Right cardiac atrium (tissue), 5 donors: ENCODE results near the gene FCN1. TPM values are rescaled to one million over a fixed set of nuclear protein-coding genes. Genes with fewer than 3 reads are reported as not detected.

Experiments
- ATAC-seq, 2 donors: fragments of 200-7000 bp; cut with Tn5 transposase; one replicate each; pipeline versions ENCODE4 v1.8.0 to v1.9.1; 2020; ENCODE audit warnings: moderate library complexity in 2 of 2, mild to moderate bottlenecking in 1 of 2
- DNase-seq, 3 donors: peaks; one replicate each; pipeline ENCODE4 v3.0.0-alpha.2; 2020
- H3K27ac ChIP-seq: one replicate; pipeline ENCODE4 v1.5.1; 2013; ENCODE audit warnings: mild to moderate bottlenecking, low read length, control low read depth, moderate library complexity
- H3K27me3 ChIP-seq: one replicate; pipeline ENCODE4 v1.6.1; 2013; ENCODE audit not compliant: control insufficient read depth, insufficient read depth
- H3K4me1 ChIP-seq: one replicate; pipeline ENCODE4 v1.6.1; 2013; ENCODE audit warnings: low read length; ENCODE audit not compliant: control insufficient read depth, insufficient read depth
- H3K4me3 ChIP-seq: one replicate; pipeline ENCODE4 v1.5.1; 2013; ENCODE audit warnings: low read length, control low read depth
- H3K9me3 ChIP-seq: one replicate; pipeline ENCODE4 v1.6.1; 2013; ENCODE audit warnings: low read length; ENCODE audit not compliant: control insufficient read depth
- WGBS: extraction: QIAGEN DNeasy Blood & Tissue Kit; methylation state at CpG from one replicate; pipeline ENCODE4 v1.1.7; 2013; 5-methylcytosine and 5-hydroxymethylcytosine counted together
- intact Hi-C, 4 donors: fragments of 100-400 bp; cut with DNase I; formaldehyde crosslinking; loops; one replicate each; pipeline versions ENCODE4 v1.11.0 to v1.14.0; 2022 to 2023
- polyA plus RNA-seq: library from polyadenylated mRNA; stranded (reverse); fragments of 200-250 nt; gene quantifications from one replicate; pipeline ENCODE4 v1.2.3, GENCODE V29; 2013
- total RNA-seq, 4 donors: library from RNA; stranded (reverse); fragmentation: NEBNext Ultra II Directional; extraction: Animal tissue kit (Norgen Biotek cat#: 25700); gene quantifications; one replicate each; pipeline ENCODE4 v1.2.1, GENCODE V29; 2021
- donor health status: healthy with polysubstance abuse.
- donor health status: DM: no; HTN: yes; CAD: no.
- donor health status: DM: no; HTN: no; CAD: no.
- donor health status: DM: no; HTN: yes; CAD: no; lungs with severe emphysema.
- donor health status: DM: yes; HTN: yes; CAD: no.

FCN1 gene
- total and polyA plus RNA-seq, 5 donors: 1.4 to 6.0 (median 2.5) TPM

- H3K27me3 ChIP-seq: no peaks in the 10 kb centered on the region
- DNase-seq (no peak), ATAC-seq (no peak)
- WGBS: 93% methylated on average over 10 of the region's 10 CpGs
- no peaks in the 10 kb centered on the region for H3K9me3 ChIP-seq
- no peak overlapping the region for H3K4me3 ChIP-seq
- H3K4me1 ChIP-seq: no peaks in the 10 kb centered on the region
- H3K27ac ChIP-seq: no peak overlapping the region
- intact Hi-C loops: no loop called here
Observed at GRCh38 chr9:134887219-134887618, 30.5 kb downstream of the FCN1 start.

GRCh38 chr9:134886413-134886913 lies 31.2 kb downstream of the FCN1 start:
- no peaks in the 10 kb centered on the region for H3K27me3 ChIP-seq
- no peak overlapping the region for H3K27ac ChIP-seq
- WGBS: 93% methylated on average over 11 of the region's 11 CpGs
- intact Hi-C loops: no loop called here
- no peak for ATAC-seq
- DNase-seq: no peak
- no peak overlapping the region for H3K4me3 ChIP-seq
- no peaks in the 10 kb centered on the region for H3K4me1 ChIP-seq
- no peaks in the 10 kb centered on the region for H3K9me3 ChIP-seq

GRCh38 chr9:134885679-134886412 lies 31.9 kb downstream of the FCN1 start:
- Histone ChIP-seq H3K27ac (no peak overlapping the region), H3K4me3 (no peak overlapping the region), H3K9me3 (no peaks in the 10 kb centered on the region), H3K27me3 (no peaks in the 10 kb centered on the region), H3K4me1 (no peaks in the 10 kb centered on the region)
- 93% methylated on average over 24 of the region's 24 CpGs for WGBS
- intact Hi-C loops: no loop called here
- DNase-seq: no peak
- ATAC-seq: no peak

GRCh38 chr9:134885001-134885678 lies 32.6 kb downstream of the FCN1 start:
- WGBS: 94% methylated on average over 22 of the region's 22 CpGs
- DNase-seq: no peak
- no peaks in the 10 kb centered on the region for H3K9me3 ChIP-seq
- no peak overlapping the region for H3K27ac ChIP-seq
- no peaks in the 10 kb centered on the region for H3K4me1 ChIP-seq
- no peak overlapping the region for H3K4me3 ChIP-seq
- H3K27me3 ChIP-seq: no peaks in the 10 kb centered on the region
- no peak for ATAC-seq
- intact Hi-C loops: no loop called here

- DNase-seq (no peak), ATAC-seq (no peak)
- Histone ChIP-seq H3K4me1 (no peaks in the 10 kb centered on the region), H3K9me3 (no peaks in the 10 kb centered on the region), H3K4me3 (no peak overlapping the region), H3K27ac (no peak overlapping the region), H3K27me3 (no peaks in the 10 kb centered on the region)
- WGBS: 93% methylated on average over 8 of the region's 8 CpGs
- intact Hi-C loops: no loop called here
Observed at GRCh38 chr9:134884492-134884891, 33.2 kb downstream of the FCN1 start.

- ATAC-seq (no peak), DNase-seq (no peak)
- Histone ChIP-seq H3K4me3 (no peak overlapping the region), H3K9me3 (no peaks in the 10 kb centered on the region), H3K4me1 (no peaks in the 10 kb centered on the region), H3K27ac (no peak overlapping the region), H3K27me3 (no peaks in the 10 kb centered on the region)
- WGBS: 94% methylated on average over 18 of the region's 18 CpGs
- intact Hi-C loops: no loop called here
Observed at GRCh38 chr9:134883040-134883782, 34.5 kb downstream of the FCN1 start.

GRCh38 chr9:134882204-134882785 lies 35.4 kb downstream of the FCN1 start:
- 95% methylated on average over 3 of the region's 3 CpGs for WGBS
- ATAC-seq (no peak), DNase-seq (no peak)
- Histone ChIP-seq H3K9me3 (no peaks in the 10 kb centered on the region), H3K4me3 (no peak overlapping the region), H3K27me3 (no peaks in the 10 kb centered on the region), H3K4me1 (no peaks in the 10 kb centered on the region), H3K27ac (no peak overlapping the region)
- intact Hi-C loops: no loop called here

GRCh38 chr9:134881313-134881670 lies 36.4 kb downstream of the FCN1 start:
- no peaks in the 10 kb centered on the region for H3K4me1 ChIP-seq
- no peaks in the 10 kb centered on the region for H3K27me3 ChIP-seq
- H3K4me3 ChIP-seq: no peak overlapping the region
- H3K9me3 ChIP-seq: no peaks in the 10 kb centered on the region
- intact Hi-C loops: no loop called here
- no peak overlapping the region for H3K27ac ChIP-seq
- WGBS: 93% methylated on average over 13 of the region's 13 CpGs
- DNase-seq: no peak
- ATAC-seq: no peak

- DNase-seq (no peak), ATAC-seq (peak in 1 of 2 donors; percentile 10)
- Histone ChIP-seq H3K4me3 (no peak within 1 kb of the TSS), H3K27me3 (no peaks in the 10 kb centered on the region), H3K4me1 (no peaks in the 10 kb centered on the region), H3K27ac (no peak within 1 kb of the TSS), H3K9me3 (no peaks in the 10 kb centered on the region)
- WGBS: 77% methylated on average over 25 of the region's 25 CpGs
- intact Hi-C loops: no loop called here
Observed at GRCh38 chr9:134880484-134881312, 37.0 kb downstream of the FCN1 start, which contains the start of gene FCN2. Gene FCN2, plus strand, starts transcription at chr9:134880810. Its CDS starts 12 bp downstream, at chr9:134880822.
